HG02571 (cell line): Measurements from ENCODE around the gene ANKRD20A1.
"Not testable (repeated sequence)": the region's sequence is repeated elsewhere in the genome, so short reads cannot be mapped to it uniquely, and the experiment has no call there.

Source experiments
- ATAC-seq: cut with Tn5 transposase; IDR thresholded peaks from one replicate; pipeline ENCODE4 v1.9.1; 2021; ENCODE audit warnings: mild to moderate bottlenecking, moderate library complexity; ENCODE audit not compliant: unreplicated experiment

ANKRD20A1 gene

GRCh38 chr9:67858871-67859270, at the start of gene ANKRD20A1:
TSS of gene ANKRD20A1 (plus strand) at chr9:67858931. CDS start at chr9:67859427, 496 bp downstream.
- ATAC-seq = not testable (repeated sequence)

- not testable (repeated sequence) for ATAC-seq
These were observed 26.6 kb upstream of the ANKRD20A1 start for GRCh38 chr9:67832088-67832487.
